ENCODE results near the gene SLC2A6. TPM values are rescaled to one million over a fixed set of nuclear protein-coding genes. Genes with fewer than 3 reads are reported as not detected.

SLC2A6 gene
- polyA plus RNA-seq, 1 of the 3 experiments (the other 2 are of a cell fraction) = 5.2 TPM

- CTCF ChIA-PET = interaction anchor here (0.8 to 3.9 kb wide), 32 partner anchors 8 to 464 kb away, joined by 3 to 23 read pairs (median 5); partner anchors contain the start of genes SURF1 and SURF2
- Histone ChIP-seq H2AFZ (ENCODE audit: low read depth) (no peak overlapping the region), H3K4me2 (no peak overlapping the region)
Observed at GRCh38 chr9:133485531-133486260, 6.8 kb upstream of the SLC2A6 start.

GRCh38 chr9:133484671-133485437 lies 6.0 kb upstream of the SLC2A6 start:
- peak; percentile 71 for DNase-seq
- H3K9me3 ChIP-seq = no peaks in the 10 kb centered on the region
- no peaks in the 10 kb centered on the region for H3K27me3 ChIP-seq (ENCODE audit: insufficient read depth)
- H4K20me1 ChIP-seq (ENCODE audit: insufficient read depth) = no peaks in the 10 kb centered on the region
- no peak overlapping the region for H3K4me3 ChIP-seq (ENCODE audit: low read depth in 2 of 2, low read length in 1 of 2)
- H3K9ac ChIP-seq = no peak overlapping the region
- no peak overlapping the region for H2AFZ ChIP-seq (ENCODE audit: low read depth)
- WGBS (ENCODE audit: low lambda C conversion rate) = 88% methylated on average over 9 of the region's 22 CpGs
- H3K27ac ChIP-seq (ENCODE audit: low read depth in 2 of 2, low read length in 1 of 2) = no peak overlapping the region; a peak in 1 of 4 replicates
- H3K79me2 ChIP-seq (ENCODE audit: insufficient read depth) = no peaks in the 10 kb centered on the region
- peaks cover 0 to 14% of the 10 kb centered on the region in 2 experiments; a peak in 1 of 4 replicates for H3K4me1 ChIP-seq (ENCODE audit: control insufficient read depth in 1 of 2, insufficient read depth in 2 of 2, low read depth in 1 of 2, low read length in 1 of 2)
- no peaks in the 10 kb centered on the region for H3F3A ChIP-seq (replicated peaks; ENCODE audit: insufficient read depth)
- H3K36me3 ChIP-seq (replicated peaks in 1 of 2; ENCODE audit: control insufficient read depth in 1 of 2, insufficient read depth in 2 of 2, low read length in 1 of 2) = no peaks in the 10 kb centered on the region
- no peak overlapping the region for H3K4me2 ChIP-seq
- ChIA-PET POLR2A (interaction anchor here (0.8 to 1.0 kb wide), 3 partner anchors 21 to 151 kb away, joined by 3 to 4 read pairs (median 3); partner anchors contain the start of genes CACFD1 and DBH), CTCF (interaction anchor here (0.8 to 3.9 kb wide), 15 partner anchors 9 to 463 kb away, joined by 3 to 23 read pairs (median 6); no protein-coding TSS in a partner anchor)
- no peaks in the 10 kb centered on the region for H3K9me2 ChIP-seq
- TF ChIP-seq EP300 (IDR thresholded peaks at IDR 0.05; ENCODE audit: borderline replicate concordance in 1 of 2, low read depth in 1 of 2, low read length in 1 of 2) = no peak
- TF ChIP-seq YY1 (IDR thresholded peaks at IDR 0.05; ENCODE audit: low read depth) = no peak
- no peak for TF ChIP-seq GABPA (IDR thresholded peaks at IDR 0.05; ENCODE audit: low read depth)
- TF ChIP-seq TAF1 (IDR thresholded peaks at IDR 0.05; ENCODE audit: borderline replicate concordance, low read depth, low read length) = no peak
- TF ChIP-seq PBX3 (IDR thresholded peaks at IDR 0.05) = no peak

More at GRCh38 chr9:133485531-133486260, 6.8 kb upstream of the SLC2A6 start:
- TF ChIP-seq FOXJ3 (CRISPR knock-in tag; IDR thresholded peaks at IDR 0.05) = no peak
- Histone ChIP-seq H3K4me3 (ENCODE audit: low read depth in 2 of 2, low read length in 1 of 2) (no peak overlapping the region), H3K27ac (ENCODE audit: low read depth in 2 of 2, low read length in 1 of 2) (no peak overlapping the region), H3K36me3 (replicated peaks in 1 of 2; ENCODE audit: control insufficient read depth in 1 of 2, insufficient read depth in 2 of 2, low read length in 1 of 2) (no peaks in the 10 kb centered on the region), H4K20me1 (ENCODE audit: insufficient read depth) (no peaks in the 10 kb centered on the region), H3K27me3 (ENCODE audit: insufficient read depth) (no peaks in the 10 kb centered on the region), H3K9me3 (no peaks in the 10 kb centered on the region), H3K79me2 (ENCODE audit: insufficient read depth) (no peaks in the 10 kb centered on the region), H3K9ac (no peak overlapping the region), H3K4me1 (ENCODE audit: control insufficient read depth in 1 of 2, insufficient read depth in 2 of 2, low read depth in 1 of 2, low read length in 1 of 2) (peaks cover 0 to 12% of the 10 kb centered on the region in 2 experiments; a peak in 1 of 4 replicates), H3F3A (replicated peaks; ENCODE audit: insufficient read depth) (no peaks in the 10 kb centered on the region), H3K9me2 (no peaks in the 10 kb centered on the region)
- no CpG with 5 or more reads among the region's 25 CpGs for WGBS (ENCODE audit: low lambda C conversion rate)
- DNase-seq = no peak
- POLR2A ChIA-PET = interaction anchor here (0.8 kb wide), 1 partner anchor 150 kb away, joined by 3 read pairs; the partner anchor contains the start of gene DBH

- H3K4me1 ChIP-seq (ENCODE audit: control insufficient read depth in 1 of 2, insufficient read depth in 2 of 2, low read depth in 1 of 2, low read length in 1 of 2) = peaks cover 0 to 20% of the 10 kb centered on the region in 2 experiments; a peak in 1 of 4 replicates
- H4K20me1 ChIP-seq (ENCODE audit: insufficient read depth) = no peaks in the 10 kb centered on the region
- H3K4me3 ChIP-seq (ENCODE audit: low read depth in 2 of 2, low read length in 1 of 2) = no peak overlapping the region
- H3K9me3 ChIP-seq = no peaks in the 10 kb centered on the region
- no peaks in the 10 kb centered on the region for H3K9me2 ChIP-seq
- no peak overlapping the region for H3K27ac ChIP-seq (ENCODE audit: low read depth in 2 of 2, low read length in 1 of 2)
- no peaks in the 10 kb centered on the region for H3K36me3 ChIP-seq (replicated peaks in 1 of 2; ENCODE audit: control insufficient read depth in 1 of 2, insufficient read depth in 2 of 2, low read length in 1 of 2)
- no peaks in the 10 kb centered on the region for H3K27me3 ChIP-seq (ENCODE audit: insufficient read depth)
- H3K4me2 ChIP-seq = no peak overlapping the region
- CTCF ChIA-PET = interaction anchor here (0.7 to 3.9 kb wide), 7 partner anchors 10 to 298 kb away, joined by 3 to 23 read pairs (median 4); no protein-coding TSS in a partner anchor
- 93% methylated on average over 8 of the region's 9 CpGs for WGBS (ENCODE audit: low lambda C conversion rate)
- H3F3A ChIP-seq (replicated peaks; ENCODE audit: insufficient read depth) = no peaks in the 10 kb centered on the region
- H3K9ac ChIP-seq = no peak overlapping the region
- POLR2A ChIA-PET = interaction anchor here (0.6 kb wide), 1 partner anchor 50 kb away, joined by 3 read pairs; no protein-coding TSS in a partner anchor
- H2AFZ ChIP-seq (ENCODE audit: low read depth) = no peak overlapping the region
- no peak for DNase-seq
- peaks cover 4% of the 10 kb centered on the region; the same call in 1 of the 2 replicates for H3K79me2 ChIP-seq (ENCODE audit: insufficient read depth)
- no peak for TF ChIP-seq EZH2phosphoT487 (IDR thresholded peaks at IDR 0.05; ENCODE audit: borderline replicate concordance, low read depth)
- TF ChIP-seq FOXM1 (IDR thresholded peaks at IDR 0.05; ENCODE audit: low read depth) = no peak
- TF ChIP-seq MEF2A (IDR thresholded peaks at IDR 0.05; ENCODE audit: borderline replicate concordance, low read depth) = no peak
- TF ChIP-seq MXI1 (IDR thresholded peaks at IDR 0.05; ENCODE audit: low read depth, low read length) = no peak
- TF ChIP-seq GATA2 (CRISPR knock-in tag; IDR thresholded peaks at IDR 0.05) = no peak
- no peak for TF ChIP-seq RCOR1 (IDR thresholded peaks at IDR 0.05; ENCODE audit: low read length)
- TF ChIP-seq NFIC (IDR thresholded peaks at IDR 0.05; ENCODE audit: borderline replicate concordance) = no peak
- TF ChIP-seq POLR2AphosphoS5 (IDR thresholded peaks at IDR 0.05; ENCODE audit: low read depth, low read length) = no peak
- TF ChIP-seq REST (IDR thresholded peaks at IDR 0.05; ENCODE audit: low read depth, low read length) = no peak
Observed at GRCh38 chr9:133483611-133484010, 4.7 kb upstream of the SLC2A6 start.

Data from SK-N-SH (cell line).